GM23338 (cell line): Measurements from ENCODE around the gene RNU1-2. TPM values are rescaled to one million over a fixed set of nuclear protein-coding genes. Genes with fewer than 3 reads are reported as not detected.
"Not testable (repeated sequence)": the region's sequence is repeated elsewhere in the genome, so short reads cannot be mapped to it uniquely, and the experiment has no call there.

Experiments used
- ATAC-seq: fragments of 200-7000 bp; cut with Tn5 transposase; 3 replicates; pipeline ENCODE4 v1.9.1; 2020
- DNase-seq: peaks from one replicate; pipeline ENCODE4 v3.0.0-alpha.2; 2015; ENCODE audit warnings: low spot score
- H2AFZ ChIP-seq: fragments of 200-600 bp; sonication (generic); 2 replicates; pipeline ENCODE4 v1.8.0; 2016; ENCODE audit warnings: antibody characterized with exemption, mild to moderate bottlenecking, moderate library complexity
- H3F3A ChIP-seq: fragments of 200-600 bp; sonication (generic); replicated peaks from 2 replicates; pipeline ENCODE4 v1.8.0; 2017; ENCODE audit warnings: antibody characterized with exemption, mixed run types, low read depth
- H3K27ac ChIP-seq: fragments of 200-600 bp; sonication (generic); 2 replicates; pipeline ENCODE4 v1.6.1; 2016; ENCODE audit warnings: low read depth
- H3K27me3 ChIP-seq: fragments of 200-600 bp; sonication (generic); 2 replicates; pipeline ENCODE4 v1.8.0; 2016; ENCODE audit warnings: mild to moderate bottlenecking, mixed run types, moderate library complexity; ENCODE audit not compliant: insufficient read depth
- H3K36me3 ChIP-seq: fragments of 200-600 bp; sonication (generic); 2 replicates; pipeline ENCODE4 v1.8.0; 2016; ENCODE audit warnings: mild to moderate bottlenecking; ENCODE audit not compliant: insufficient read depth
- H3K4me1 ChIP-seq: fragments of 200-600 bp; sonication (generic); 2 replicates; pipeline ENCODE4 v1.8.0; 2016; ENCODE audit warnings: mild to moderate bottlenecking, moderate library complexity; ENCODE audit not compliant: insufficient read depth
- H3K4me2 ChIP-seq: fragments of 200-600 bp; sonication (generic); 2 replicates; pipeline ENCODE4 v1.7.1; 2017; ENCODE audit warnings: mixed run types
- H3K4me3 ChIP-seq: fragments of 200-600 bp; sonication (generic); 2 replicates; pipeline ENCODE4 v1.6.1; 2016; ENCODE audit warnings: mixed run types
- H3K79me2 ChIP-seq: fragments of 200-600 bp; sonication (generic); replicated peaks from 2 replicates; pipeline ENCODE4 v1.8.0; 2017; ENCODE audit warnings: mild to moderate bottlenecking; ENCODE audit not compliant: insufficient read depth
- H3K9me2 ChIP-seq: fragments of 200-600 bp; sonication (generic); 2 replicates; pipeline ENCODE4 v1.8.0; 2017; ENCODE audit not compliant: insufficient read depth
- H4K20me1 ChIP-seq: fragments of 200-600 bp; sonication (generic); replicated peaks from 2 replicates; pipeline ENCODE4 v1.8.0; 2017; ENCODE audit warnings: mild to moderate bottlenecking; ENCODE audit not compliant: insufficient read depth
- H3K27ac Mint-ChIP-seq: 2 replicates; pipeline ENCODE4 v1.8.0; 2020; ENCODE audit warnings: inconsistent platforms, mild to moderate bottlenecking, moderate library complexity, mixed read lengths
- H3K27me3 Mint-ChIP-seq: 3 replicates; pipeline ENCODE4 v1.8.0; 2022; ENCODE audit warnings: low read depth, mild to moderate bottlenecking, moderate library complexity, mixed read lengths, inconsistent platforms; ENCODE audit not compliant: insufficient read depth, poor library complexity
- H3K36me3 Mint-ChIP-seq: 3 replicates; pipeline ENCODE4 v1.8.0; 2021; ENCODE audit warnings: low read depth, mild to moderate bottlenecking, inconsistent platforms, moderate library complexity, mixed read lengths
- H3K4me1 Mint-ChIP-seq: 3 replicates; pipeline ENCODE4 v1.8.0; 2020; ENCODE audit warnings: mild to moderate bottlenecking, inconsistent platforms, mixed read lengths
- H3K4me3 Mint-ChIP-seq: 3 replicates; pipeline ENCODE4 v1.8.0; 2021; ENCODE audit warnings: moderate library complexity, mild to moderate bottlenecking, inconsistent platforms, mixed read lengths
- H3K9me3 Mint-ChIP-seq: 3 replicates; pipeline ENCODE4 v1.8.0; 2020; ENCODE audit warnings: moderate library complexity, mild to moderate bottlenecking, inconsistent platforms, mixed read lengths
- microRNA-seq: library from miRNA; unstranded; fragments of <30 nt; microRNA quantifications from one replicate; pipeline ENCODE4, GENCODE V29; 2017
- polyA plus RNA-seq: library from polyadenylated mRNA; unstranded; fragments of >200 nt; fragmentation: Nextera tagmentation; extraction: Ambion mirVana; gene quantifications from 2 replicates; pipeline ENCODE4 v1.2.1, GENCODE V29; 2016
- small RNA-seq: library from RNA; depleted of rRNA; stranded (forward); fragments of <200 nt; gene quantifications from one replicate; pipeline ENCODE3, GENCODE V24; 2014; ENCODE audit warnings: low replicate concordance
- total RNA-seq: library from RNA; depleted of rRNA; stranded (reverse); fragments of >200 nt; shearing (Covaris generic); gene quantifications from 2 replicates; pipeline ENCODE4 v1.2.3, GENCODE V29; 2014; rRNA removed
- TF ChIP-seq, protein P1 (sequence below): IDR thresholded peaks from 2 replicates; pipeline ENCODE4 v1.6.1; 2016; ENCODE audit warnings: antibody characterized with exemption
- TF ChIP-seq, protein P2 (sequence below), 2 experiments: fragments of 200-600 bp in 1 of 2; sonication (generic) in 1 of 2; conservative IDR thresholded peaks; 2 replicates each; pipeline versions ENCODE4 v1.5.1 to v1.6.1; 2016 to 2017; ENCODE audit warnings: antibody characterized with exemption in 2 of 2, low read depth in 2 of 2, mild to moderate bottlenecking in 2 of 2, moderate library complexity in 1 of 2

Gene RNU1-2
- total and polyA plus RNA-seq, 2 experiments from 2014 or later, result not detected

DNA sequence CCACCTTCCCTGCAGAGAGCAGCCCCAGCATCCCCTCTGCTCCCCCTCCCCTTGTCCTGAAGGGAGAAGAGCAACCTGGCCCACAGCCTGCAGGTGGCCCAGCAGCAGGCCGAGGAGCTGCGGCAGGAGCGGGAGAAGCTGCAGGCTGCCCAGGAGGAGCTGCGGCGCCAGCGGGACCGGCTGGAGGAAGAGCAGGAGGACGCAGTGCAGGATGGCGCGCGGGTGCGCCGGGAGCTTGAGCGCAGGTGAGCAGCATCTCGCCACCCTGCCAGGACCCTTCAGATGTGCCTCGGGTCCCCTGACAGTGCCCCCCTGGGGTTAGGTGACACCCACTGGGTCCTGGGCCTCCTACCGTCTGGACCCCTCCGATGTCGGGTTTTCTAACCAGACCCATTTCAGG is 48.3 kb downstream of the RNU1-2 start (continued):
- TF ChIP-seq, protein P1, sequence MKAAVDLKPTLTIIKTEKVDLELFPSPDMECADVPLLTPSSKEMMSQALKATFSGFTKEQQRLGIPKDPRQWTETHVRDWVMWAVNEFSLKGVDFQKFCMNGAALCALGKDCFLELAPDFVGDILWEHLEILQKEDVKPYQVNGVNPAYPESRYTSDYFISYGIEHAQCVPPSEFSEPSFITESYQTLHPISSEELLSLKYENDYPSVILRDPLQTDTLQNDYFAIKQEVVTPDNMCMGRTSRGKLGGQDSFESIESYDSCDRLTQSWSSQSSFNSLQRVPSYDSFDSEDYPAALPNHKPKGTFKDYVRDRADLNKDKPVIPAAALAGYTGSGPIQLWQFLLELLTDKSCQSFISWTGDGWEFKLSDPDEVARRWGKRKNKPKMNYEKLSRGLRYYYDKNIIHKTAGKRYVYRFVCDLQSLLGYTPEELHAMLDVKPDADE, result no peak
- TF ChIP-seq, protein P2, sequence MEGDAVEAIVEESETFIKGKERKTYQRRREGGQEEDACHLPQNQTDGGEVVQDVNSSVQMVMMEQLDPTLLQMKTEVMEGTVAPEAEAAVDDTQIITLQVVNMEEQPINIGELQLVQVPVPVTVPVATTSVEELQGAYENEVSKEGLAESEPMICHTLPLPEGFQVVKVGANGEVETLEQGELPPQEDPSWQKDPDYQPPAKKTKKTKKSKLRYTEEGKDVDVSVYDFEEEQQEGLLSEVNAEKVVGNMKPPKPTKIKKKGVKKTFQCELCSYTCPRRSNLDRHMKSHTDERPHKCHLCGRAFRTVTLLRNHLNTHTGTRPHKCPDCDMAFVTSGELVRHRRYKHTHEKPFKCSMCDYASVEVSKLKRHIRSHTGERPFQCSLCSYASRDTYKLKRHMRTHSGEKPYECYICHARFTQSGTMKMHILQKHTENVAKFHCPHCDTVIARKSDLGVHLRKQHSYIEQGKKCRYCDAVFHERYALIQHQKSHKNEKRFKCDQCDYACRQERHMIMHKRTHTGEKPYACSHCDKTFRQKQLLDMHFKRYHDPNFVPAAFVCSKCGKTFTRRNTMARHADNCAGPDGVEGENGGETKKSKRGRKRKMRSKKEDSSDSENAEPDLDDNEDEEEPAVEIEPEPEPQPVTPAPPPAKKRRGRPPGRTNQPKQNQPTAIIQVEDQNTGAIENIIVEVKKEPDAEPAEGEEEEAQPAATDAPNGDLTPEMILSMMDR (conservative IDR thresholded peaks at IDR 0.05; ENCODE audit: low read depth in 2 of 2), result no peak

DNA sequence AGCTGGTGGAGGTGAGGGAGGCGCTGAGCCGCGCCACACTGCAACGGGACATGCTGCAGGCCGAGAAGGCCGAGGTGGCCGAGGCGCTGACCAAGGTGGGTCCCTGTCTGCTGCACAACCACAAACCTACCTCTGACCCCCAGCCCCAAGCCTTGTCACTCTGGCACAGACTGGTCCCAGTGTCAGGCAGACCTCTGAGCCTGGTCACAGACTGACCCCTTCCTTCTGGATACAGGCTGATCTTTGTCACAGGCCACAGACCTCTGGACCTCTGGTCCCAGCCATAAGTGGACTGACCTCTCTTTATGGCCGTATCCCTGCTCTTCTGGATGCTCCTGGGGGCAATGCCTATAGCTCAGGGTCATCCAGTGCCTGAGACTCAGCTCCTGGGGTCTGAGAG is 49.7 kb downstream of the RNU1-2 start:
- H3F3A ChIP-seq, result peaks cover 32% of the 10 kb centered on the region
- H3K27ac ChIP-seq, H2AFZ ChIP-seq, H3K4me1 Mint-ChIP-seq, H3K4me1 ChIP-seq, ATAC-seq, H3K27me3 Mint-ChIP-seq, H3K4me3 Mint-ChIP-seq, DNase-seq, H3K27ac Mint-ChIP-seq, H3K4me3 ChIP-seq, H3K79me2 ChIP-seq, H3K9me3 Mint-ChIP-seq, H3K9me2 ChIP-seq, H3K27me3 ChIP-seq, H3K4me2 ChIP-seq: not testable (repeated sequence)
- H3K36me3 ChIP-seq, result peaks cover 40% of the 10 kb centered on the region
- peaks cover 61% of the 10 kb centered on the region for H3K36me3 Mint-ChIP-seq
- H4K20me1 ChIP-seq, result peaks cover 11% of the 10 kb centered on the region

Small RNA genes lying within 50 kb of the gene (microRNA-seq; reads per million reads assigned to microRNA genes)
- not detected for gene MIR3675

Small RNA genes lying within 50 kb of the gene (small RNA-seq; reads per million reads assigned to genes)
- gene MIR3675 (not detected), gene RNU1-2 (not detected), gene RNU1-5P (not detected)

Other genes with a start within 250 kb of the RNU1-2 start
- gene RNU1-3, start 229.0 kb upstream of the RNU1-2 start, total RNA-seq, result under 0.01 TPM in 1 of 2 replicates, not detected in the other
- gene RNU1-3, start 229.0 kb upstream of the RNU1-2 start, polyA plus RNA-seq, result not detected in 2 replicates
- under 0.01 TPM in 1 of 2 replicates, not detected in the other for gene RNU1-4, start 155.5 kb upstream of the RNU1-2 start, total RNA-seq
- not detected in 2 replicates for gene RNU1-4, start 155.5 kb upstream of the RNU1-2 start, polyA plus RNA-seq
- 74.6 and 106 TPM in 2 replicates for gene CROCC, start 26.0 kb downstream of the RNU1-2 start, total RNA-seq
- gene CROCC, start 26.0 kb downstream of the RNU1-2 start, polyA plus RNA-seq, result 13.0 and 15.1 TPM in 2 replicates
- gene MFAP2, start 84.6 kb downstream of the RNU1-2 start, total RNA-seq, result 107 and 129 TPM in 2 replicates
- 255 TPM in 2 replicates for gene MFAP2, start 84.6 kb downstream of the RNU1-2 start, polyA plus RNA-seq
- gene ATP13A2, start 115.9 kb downstream of the RNU1-2 start, total RNA-seq, result 83.3 and 87.7 TPM in 2 replicates
- gene ATP13A2, start 115.9 kb downstream of the RNU1-2 start, polyA plus RNA-seq, result 30.1 and 31.8 TPM in 2 replicates
- gene SDHB, start 158.1 kb downstream of the RNU1-2 start, total RNA-seq, result 72.8 and 105 TPM in 2 replicates
- gene SDHB, start 158.1 kb downstream of the RNU1-2 start, polyA plus RNA-seq, result 112 and 121 TPM in 2 replicates
- 3.7 and 4.3 TPM in 2 replicates for gene PADI2, start 223.5 kb downstream of the RNU1-2 start, total RNA-seq
- gene PADI2, start 223.5 kb downstream of the RNU1-2 start, polyA plus RNA-seq, result 1.7 TPM in 2 replicates